HUES48 (cell line): ENCODE data around the gene HAPSTR1.
"Not testable (repeated sequence)": the region's sequence is repeated elsewhere in the genome, so short reads cannot be mapped to it uniquely, and the experiment has no call there.

ENCODE experiments used
- H3K27ac ChIP-seq: one replicate; pipeline ENCODE4 v1.7.0; 2013; ENCODE audit warnings: low read depth, low read length, inconsistent platforms
- H3K27me3 ChIP-seq: 2 replicates; pipeline ENCODE4 v1.6.1; 2013; ENCODE audit warnings: mild to moderate bottlenecking, low read length; ENCODE audit not compliant: control insufficient read depth, insufficient read depth
- H3K36me3 ChIP-seq: 2 replicates; pipeline ENCODE4 v1.6.1; 2013; ENCODE audit warnings: low read length; ENCODE audit not compliant: control insufficient read depth, insufficient read depth
- H3K4me1 ChIP-seq: 2 replicates; pipeline ENCODE4 v1.6.1; 2013; ENCODE audit warnings: mild to moderate bottlenecking, low read length; ENCODE audit not compliant: control insufficient read depth, insufficient read depth
- H3K4me3 ChIP-seq: 2 replicates; pipeline ENCODE4 v1.5.1; 2013; ENCODE audit warnings: mild to moderate bottlenecking, low read depth, low read length
- H3K9ac ChIP-seq: 2 replicates; pipeline ENCODE4 v1.6.1; 2013; ENCODE audit warnings: mild to moderate bottlenecking, low read depth, low read length, moderate library complexity
- H3K9me3 ChIP-seq: 2 replicates; pipeline ENCODE4 v1.6.1; 2013; ENCODE audit warnings: low read length; ENCODE audit not compliant: control insufficient read depth, insufficient read depth

Gene HAPSTR1

GRCh38 chr16:9072806-9073341 lies 18.6 kb upstream of the HAPSTR1 start:
- Histone ChIP-seq H3K9me3 (no peaks in the 10 kb centered on the region), H3K27ac (no peak overlapping the region), H3K36me3 (no peaks in the 10 kb centered on the region), H3K4me3 (no peak overlapping the region), H3K4me1 (no peaks in the 10 kb centered on the region), H3K27me3 (no peaks in the 10 kb centered on the region), H3K9ac (no peak overlapping the region)

GRCh38 chr16:9075299-9076071 lies 16.0 kb upstream of the HAPSTR1 start:
- Histone ChIP-seq H3K9ac (no peak overlapping the region), H3K36me3 (no peaks in the 10 kb centered on the region), H3K4me3 (no peak overlapping the region), H3K9me3 (no peaks in the 10 kb centered on the region), H3K27ac (no peak overlapping the region), H3K27me3 (no peaks in the 10 kb centered on the region), H3K4me1 (no peaks in the 10 kb centered on the region)

GRCh38 chr16:9077091-9077809 lies 14.2 kb upstream of the HAPSTR1 start:
- H3K9me3 ChIP-seq: no peaks in the 10 kb centered on the region
- no peak overlapping the region for H3K9ac ChIP-seq
- H3K27ac ChIP-seq: no peak overlapping the region
- H3K36me3 ChIP-seq: no peaks in the 10 kb centered on the region
- H3K4me1 ChIP-seq: no peaks in the 10 kb centered on the region
- no peak overlapping the region for H3K4me3 ChIP-seq
- no peaks in the 10 kb centered on the region for H3K27me3 ChIP-seq

- not testable (repeated sequence) for H3K27ac ChIP-seq, H3K27me3 ChIP-seq, H3K36me3 ChIP-seq, H3K9ac ChIP-seq, H3K4me1 ChIP-seq, H3K9me3 ChIP-seq, H3K4me3 ChIP-seq
Observed at GRCh38 chr16:9078467-9079429, 12.7 kb upstream of the HAPSTR1 start.

GRCh38 chr16:9079430-9079812 lies 12.0 kb upstream of the HAPSTR1 start:
- no peak overlapping the region for H3K27ac ChIP-seq
- H3K36me3 ChIP-seq: no peaks in the 10 kb centered on the region
- no peak overlapping the region for H3K4me3 ChIP-seq
- H3K27me3 ChIP-seq: no peaks in the 10 kb centered on the region
- no peak overlapping the region for H3K9ac ChIP-seq
- H3K4me1 ChIP-seq: no peaks in the 10 kb centered on the region
- no peaks in the 10 kb centered on the region for H3K9me3 ChIP-seq

- Histone ChIP-seq H3K27me3 (no peaks in the 10 kb centered on the region), H3K9ac (no peak overlapping the region), H3K4me3 (no peak overlapping the region), H3K36me3 (no peaks in the 10 kb centered on the region), H3K4me1 (no peaks in the 10 kb centered on the region), H3K9me3 (no peaks in the 10 kb centered on the region), H3K27ac (no peak overlapping the region)
Observed at GRCh38 chr16:9081158-9081557, 10.3 kb upstream of the HAPSTR1 start.

GRCh38 chr16:9081843-9082242 lies 9.6 kb upstream of the HAPSTR1 start:
- H3K4me1 ChIP-seq: no peaks in the 10 kb centered on the region
- H3K27ac ChIP-seq: no peak overlapping the region
- no peaks in the 10 kb centered on the region for H3K36me3 ChIP-seq
- no peaks in the 10 kb centered on the region for H3K9me3 ChIP-seq
- no peak overlapping the region for H3K9ac ChIP-seq
- no peak overlapping the region for H3K4me3 ChIP-seq
- no peaks in the 10 kb centered on the region for H3K27me3 ChIP-seq

- no peaks in the 10 kb centered on the region for H3K36me3 ChIP-seq
- H3K4me3 ChIP-seq: no peak overlapping the region
- H3K27ac ChIP-seq: no peak overlapping the region
- no peaks in the 10 kb centered on the region for H3K4me1 ChIP-seq
- no peaks in the 10 kb centered on the region for H3K27me3 ChIP-seq
- H3K9ac ChIP-seq: no peak overlapping the region
- no peaks in the 10 kb centered on the region for H3K9me3 ChIP-seq
Observed at GRCh38 chr16:9082422-9082821, 9.0 kb upstream of the HAPSTR1 start.

- H3K27me3 ChIP-seq, H3K4me3 ChIP-seq, H3K36me3 ChIP-seq, H3K27ac ChIP-seq, H3K4me1 ChIP-seq, H3K9ac ChIP-seq, H3K9me3 ChIP-seq: not testable (repeated sequence)
Observed at GRCh38 chr16:9087733-9088132, 3.7 kb upstream of the HAPSTR1 start.

GRCh38 chr16:9088848-9089247 lies 2.6 kb upstream of the HAPSTR1 start:
- H3K4me3 ChIP-seq: no peak overlapping the region
- peaks cover 7% of the 10 kb centered on the region for H3K4me1 ChIP-seq
- peaks cover 7% of the 10 kb centered on the region for H3K36me3 ChIP-seq
- H3K27me3 ChIP-seq: no peaks in the 10 kb centered on the region
- no peaks in the 10 kb centered on the region for H3K9me3 ChIP-seq
- H3K9ac ChIP-seq: no peak overlapping the region
- H3K27ac ChIP-seq: no peak overlapping the region
